Mucosa of rectum (tissue), 2 donors: ENCODE measurements around the gene RAVER1.
"Not testable (repeated sequence)": the region's sequence is repeated elsewhere in the genome, so short reads cannot be mapped to it uniquely, and the experiment has no call there.

Experiments
- H3K27ac ChIP-seq, 2 donors: one replicate each; pipeline ENCODE4 v1.7.0; 2013; ENCODE audit warnings: inconsistent platforms in 2 of 2, low read depth in 2 of 2, low read length in 2 of 2
- H3K27me3 ChIP-seq, 2 donors: one replicate each; pipeline ENCODE4 v1.7.0; 2013; ENCODE audit warnings: low read length in 2 of 2; ENCODE audit not compliant: control insufficient read depth in 2 of 2, insufficient read depth in 2 of 2
- H3K36me3 ChIP-seq, 2 donors: one replicate each; pipeline ENCODE4 v1.7.0; 2013; ENCODE audit warnings: low read length in 2 of 2; ENCODE audit not compliant: control insufficient read depth in 2 of 2, insufficient read depth in 2 of 2
- H3K4me1 ChIP-seq, 2 donors: one replicate each; pipeline ENCODE4 v1.7.0; 2013; ENCODE audit warnings: low read length in 2 of 2, mild to moderate bottlenecking in 1 of 2; ENCODE audit not compliant: control insufficient read depth in 2 of 2, insufficient read depth in 2 of 2
- H3K4me3 ChIP-seq, 2 donors: one replicate each; pipeline ENCODE4 v1.7.0; 2013; ENCODE audit warnings: low read length in 2 of 2
- H3K9ac ChIP-seq, 2 donors: one replicate each; pipeline ENCODE4 v1.7.0; 2013; ENCODE audit warnings: low read length in 2 of 2, low read depth in 1 of 2, mild to moderate bottlenecking in 1 of 2
- H3K9me3 ChIP-seq, 2 donors: one replicate each; pipeline ENCODE4 v1.7.0; 2013; ENCODE audit warnings: low read length in 2 of 2; ENCODE audit not compliant: control insufficient read depth in 2 of 2
- donor health status: healthy.
- donor health status: Normal muscosa, but diverticular disease.

The RAVER1 gene

DNA sequence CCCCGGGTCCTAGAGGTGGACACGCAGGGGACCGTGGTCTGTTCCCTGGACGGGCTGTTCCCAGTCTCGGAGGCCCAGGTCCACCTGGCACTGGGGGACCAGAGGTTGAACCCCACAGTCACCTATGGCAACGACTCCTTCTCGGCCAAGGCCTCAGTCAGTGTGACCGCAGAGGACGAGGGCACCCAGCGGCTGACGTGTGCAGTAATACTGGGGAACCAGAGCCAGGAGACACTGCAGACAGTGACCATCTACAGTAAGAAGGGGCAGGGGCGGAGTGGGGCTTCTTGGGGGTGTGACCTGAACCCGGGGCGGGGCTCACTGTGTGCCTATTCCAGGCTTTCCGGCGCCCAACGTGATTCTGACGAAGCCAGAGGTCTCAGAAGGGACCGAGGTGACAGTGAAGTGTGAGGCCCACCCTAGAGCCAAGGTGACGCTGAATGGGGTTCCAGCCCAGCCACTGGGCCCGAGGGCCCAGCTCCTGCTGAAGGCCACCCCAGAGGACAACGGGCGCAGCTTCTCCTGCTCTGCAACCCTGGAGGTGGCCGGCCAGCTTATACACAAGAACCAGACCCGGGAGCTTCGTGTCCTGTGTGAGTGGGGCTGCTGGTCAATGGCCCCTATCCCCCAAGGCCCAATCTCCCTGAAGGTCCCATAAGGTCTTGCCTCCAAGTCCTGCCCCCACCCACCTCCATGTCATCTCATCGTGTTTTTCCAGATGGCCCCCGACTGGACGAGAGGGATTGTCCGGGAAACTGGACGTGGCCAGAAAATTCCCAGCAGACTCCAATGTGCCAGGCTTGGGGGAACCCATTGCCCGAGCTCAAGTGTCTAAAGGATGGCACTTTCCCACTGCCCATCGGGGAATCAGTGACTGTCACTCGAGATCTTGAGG lies 49.0 kb downstream of the RAVER1 start:
- no peaks in the 10 kb centered on the region for H3K9me3 ChIP-seq
- no peak overlapping the region for H3K9ac ChIP-seq
- peaks cover 14 to 18% of the 10 kb centered on the region in 2 donors for H3K27me3 ChIP-seq
- no peak overlapping the region for H3K4me3 ChIP-seq
- peaks cover 0 to 16% of the 10 kb centered on the region in 2 donors for H3K36me3 ChIP-seq
- H3K4me1 ChIP-seq = peaks cover 17 to 18% of the 10 kb centered on the region in 2 donors
- no peak overlapping the region for H3K27ac ChIP-seq

- Histone ChIP-seq H3K36me3 (peaks cover 0 to 16% of the 10 kb centered on the region in 2 donors), H3K9ac (no peak overlapping the region), H3K9me3 (no peaks in the 10 kb centered on the region), H3K4me3 (no peak overlapping the region), H3K4me1 (peaks cover 9 to 12% of the 10 kb centered on the region in 2 donors), H3K27ac (no peak overlapping the region), H3K27me3 (peaks cover 8 to 11% of the 10 kb centered on the region in 2 donors)
These were observed 49.8 kb downstream of the RAVER1 start for GRCh38 chr19:10283301-10284064.

- not testable (repeated sequence) for H3K27ac ChIP-seq, H3K4me1 ChIP-seq, H3K9ac ChIP-seq, H3K9me3 ChIP-seq, H3K27me3 ChIP-seq, H3K4me3 ChIP-seq
- H3K36me3 ChIP-seq = peaks cover 2 to 16% of the 10 kb centered on the region in 2 donors
These were observed 51.3 kb downstream of the RAVER1 start for GRCh38 chr19:10282043-10282442.

DNA sequence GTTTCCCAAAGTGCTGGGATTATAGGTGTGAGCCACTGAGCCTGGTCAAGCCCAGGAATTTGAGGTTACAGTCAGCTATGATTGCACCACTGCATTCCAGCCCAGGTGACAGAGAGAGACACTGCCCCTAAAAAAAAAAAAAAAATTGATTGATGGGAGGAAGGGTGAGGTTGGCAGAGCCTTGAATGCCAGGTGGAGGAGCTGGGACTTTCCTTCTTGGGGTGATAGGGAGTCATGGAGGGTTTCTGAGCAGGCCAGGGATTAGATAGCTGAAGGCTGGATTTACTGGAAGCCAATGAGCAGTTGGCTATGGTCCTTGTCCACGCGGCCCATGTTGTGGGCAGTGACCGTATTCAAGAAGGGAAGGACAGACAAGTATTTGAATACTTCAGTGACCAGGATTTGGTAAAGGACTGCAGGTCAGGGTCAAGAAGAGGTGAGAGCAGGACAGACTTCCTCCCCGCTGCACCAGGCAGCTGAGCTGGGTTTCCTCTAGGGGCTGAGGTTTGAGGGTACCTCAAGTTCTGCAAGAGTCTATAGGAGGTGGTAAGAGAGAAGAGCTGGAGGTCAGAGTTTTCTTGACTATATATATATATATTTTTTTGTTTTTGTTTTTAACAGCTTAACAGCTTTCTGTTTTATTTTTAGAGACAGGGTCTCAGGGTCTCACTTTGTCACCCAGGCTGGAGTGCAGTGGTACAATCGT lies 53.4 kb downstream of the RAVER1 start:
- H3K4me1 ChIP-seq = peaks cover 0 to 3% of the 10 kb centered on the region in 2 donors
- no peaks in the 10 kb centered on the region for H3K27me3 ChIP-seq
- no peak overlapping the region for H3K27ac ChIP-seq
- H3K9me3 ChIP-seq = no peaks in the 10 kb centered on the region
- H3K36me3 ChIP-seq = peaks cover 2 to 9% of the 10 kb centered on the region in 2 donors
- no peak overlapping the region for H3K9ac ChIP-seq
- H3K4me3 ChIP-seq = no peak overlapping the region

GRCh38 chr19:10278935-10279334 lies 54.4 kb downstream of the RAVER1 start:
- H3K27ac ChIP-seq = no peak overlapping the region
- H3K4me1 ChIP-seq = peaks cover 0 to 8% of the 10 kb centered on the region in 2 donors
- no peak overlapping the region for H3K4me3 ChIP-seq
- H3K9ac ChIP-seq = no peak overlapping the region
- H3K27me3 ChIP-seq = no peaks in the 10 kb centered on the region
- peaks cover 2 to 9% of the 10 kb centered on the region in 2 donors for H3K36me3 ChIP-seq
- H3K9me3 ChIP-seq = no peaks in the 10 kb centered on the region

- H3K4me1 ChIP-seq = peaks cover 0 to 8% of the 10 kb centered on the region in 2 donors
- H3K9ac ChIP-seq = no peak overlapping the region
- H3K27ac ChIP-seq = no peak overlapping the region
- no peak overlapping the region for H3K4me3 ChIP-seq
- no peaks in the 10 kb centered on the region for H3K27me3 ChIP-seq
- no peaks in the 10 kb centered on the region for H3K9me3 ChIP-seq
- peaks cover 2 to 9% of the 10 kb centered on the region in 2 donors for H3K36me3 ChIP-seq
These were observed 55.3 kb downstream of the RAVER1 start for GRCh38 chr19:10277795-10278589.

- Histone ChIP-seq H3K27me3 (peaks cover 5 to 11% of the 10 kb centered on the region in 2 donors), H3K4me1 (peaks cover 13 to 23% of the 10 kb centered on the region in 2 donors), H3K36me3 (peaks cover 2 to 9% of the 10 kb centered on the region in 2 donors), H3K9ac (no peak overlapping the region), H3K4me3 (no peak overlapping the region), H3K27ac (no peak overlapping the region), H3K9me3 (no peaks in the 10 kb centered on the region)
These were observed 58.7 kb downstream of the RAVER1 start for GRCh38 chr19:10274589-10274988.

- H3K9ac ChIP-seq = peak overlapping the region in 1 of 2 donors; percentile 63
- H3K9me3 ChIP-seq = no peaks in the 10 kb centered on the region
- peak overlapping the region; percentile 50 to 73 for H3K4me3 ChIP-seq
- H3K4me1 ChIP-seq = peaks cover 14 to 26% of the 10 kb centered on the region in 2 donors
- peaks cover 5 to 11% of the 10 kb centered on the region in 2 donors for H3K27me3 ChIP-seq
- H3K36me3 ChIP-seq = peaks cover 0 to 9% of the 10 kb centered on the region in 2 donors
- peak overlapping the region; percentile 22 to 88 for H3K27ac ChIP-seq
These were observed 61.7 kb downstream of the RAVER1 start for GRCh38 chr19:10271543-10272086.
